Urothelium cell line (cell line): ENCODE data around the gene RIMKLA.

Source experiments
- DNase-seq: peaks from one replicate; pipeline ENCODE4 v3.0.0; 2011; ENCODE audit warnings: low spot score, mixed read lengths
- FAIRE-seq: peaks from 2 replicates; lab custom pipeline; 2011; peaks lifted over from hg19 to GRCh38; lab: Jason Lieb, UNC

Gene RIMKLA

DNA sequence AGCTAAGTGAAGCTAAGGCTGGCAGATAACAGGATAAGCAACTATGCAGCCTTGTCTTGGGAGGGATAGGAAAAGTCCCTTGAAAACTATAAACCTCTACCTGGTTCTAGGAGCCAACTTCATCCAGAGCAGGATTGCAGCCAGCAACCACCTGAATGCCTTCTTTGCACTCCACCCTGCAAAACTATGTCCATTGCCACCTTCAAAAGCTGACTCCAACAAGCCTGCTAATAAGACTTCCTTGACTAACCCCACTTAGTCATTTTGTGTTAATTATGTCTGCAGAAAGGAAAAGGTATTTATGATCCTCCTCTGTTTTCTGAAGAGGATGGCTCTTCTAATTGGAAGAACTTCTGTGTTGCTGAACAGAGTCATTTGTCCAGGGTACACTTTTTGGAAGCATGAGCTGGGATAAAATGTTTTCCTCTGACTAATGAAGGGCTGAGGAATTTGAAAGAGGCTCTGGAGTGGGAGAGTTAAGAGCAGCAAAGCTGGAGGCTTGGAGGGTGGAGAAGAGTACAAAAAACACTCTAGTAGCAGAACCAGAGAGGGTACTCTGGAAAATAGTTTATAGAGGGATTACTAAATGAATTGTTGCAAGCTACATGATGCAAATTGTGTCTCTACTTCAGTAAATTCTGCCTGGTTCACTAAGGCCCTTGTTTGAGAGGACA, 9.6 kb upstream of the RIMKLA start:
- no peak for DNase-seq
- no peak for FAIRE-seq

DNA sequence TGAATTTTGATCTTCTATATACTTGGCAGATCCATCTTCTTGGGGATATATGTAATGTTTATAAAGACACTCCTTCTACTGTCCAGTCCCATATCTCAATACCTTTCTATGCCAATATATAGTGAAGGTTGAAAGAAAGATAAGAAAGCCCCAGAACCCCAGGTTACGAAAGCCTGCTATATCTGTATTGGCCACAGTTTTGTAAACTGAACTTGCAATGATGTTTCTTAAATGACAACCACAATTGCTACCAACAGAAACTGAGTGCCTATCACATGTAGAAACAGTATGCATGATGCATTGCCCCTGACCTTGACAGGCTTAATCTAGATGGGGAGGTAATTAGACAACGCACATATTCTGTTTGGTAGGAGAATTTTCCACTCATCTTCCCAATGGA, 7.8 kb upstream of the RIMKLA start:
- FAIRE-seq (peak; percentile 50), DNase-seq (no peak)

DNA sequence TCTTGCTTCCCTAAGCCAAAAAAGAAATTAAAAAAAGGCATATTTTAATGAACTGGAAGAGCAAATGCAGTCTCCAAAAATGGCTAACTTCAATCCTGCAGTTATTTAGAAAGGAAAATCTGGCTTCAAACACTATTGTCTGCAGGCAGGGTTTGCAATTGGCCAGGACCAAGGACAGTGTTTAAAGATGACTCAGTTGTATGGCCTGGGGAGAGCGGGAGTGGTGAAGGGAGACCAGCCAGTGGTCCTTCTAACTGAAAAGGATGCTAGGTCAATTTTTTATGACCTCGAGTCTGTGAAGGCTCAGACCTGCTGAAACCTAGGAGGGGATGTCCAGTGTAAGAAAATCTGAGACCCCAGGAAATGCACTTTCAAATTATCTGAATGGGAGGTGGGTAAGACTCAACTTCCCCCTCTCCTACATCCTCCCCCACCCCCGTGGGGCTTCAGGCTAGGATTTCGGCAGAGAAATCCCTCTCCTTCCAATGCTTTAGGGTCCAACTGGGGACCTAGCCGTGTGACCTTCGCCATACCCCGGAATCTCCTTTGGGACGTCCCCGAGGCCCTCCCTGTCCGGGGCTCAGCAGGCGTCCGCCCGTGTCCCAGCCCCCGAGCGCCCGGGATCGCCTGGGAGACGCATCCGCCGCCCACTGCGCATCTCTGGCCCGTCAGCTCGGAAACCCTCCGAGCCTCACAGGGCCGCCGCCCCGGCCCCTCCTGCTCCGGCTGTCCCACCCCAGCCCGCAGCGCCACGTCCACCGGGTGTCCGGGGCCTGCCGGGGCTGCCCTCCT, 602 bp upstream of the RIMKLA start:
- DNase-seq (peak; percentile 79), FAIRE-seq (peak; percentile 53)

DNA sequence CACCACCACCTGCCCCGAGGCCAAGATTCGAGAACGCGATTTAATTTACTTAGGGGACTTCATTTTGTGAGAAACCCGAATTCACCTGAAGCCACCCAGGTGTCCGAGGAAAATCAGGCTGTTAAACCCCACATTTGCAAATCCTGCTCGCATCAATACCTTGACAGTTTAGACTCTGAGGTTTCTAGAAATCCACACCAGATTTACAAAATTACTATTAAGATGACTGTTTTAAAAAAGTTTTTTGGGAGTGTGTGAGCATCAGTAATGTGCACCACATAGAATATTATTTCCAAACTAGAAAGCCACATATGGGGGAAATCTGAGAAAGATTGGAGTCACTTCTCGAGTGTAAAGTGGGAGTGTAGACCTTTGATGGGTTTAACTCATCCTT, 685 bp downstream of the RIMKLA start:
- FAIRE-seq = no peak
- no peak for DNase-seq

DNA sequence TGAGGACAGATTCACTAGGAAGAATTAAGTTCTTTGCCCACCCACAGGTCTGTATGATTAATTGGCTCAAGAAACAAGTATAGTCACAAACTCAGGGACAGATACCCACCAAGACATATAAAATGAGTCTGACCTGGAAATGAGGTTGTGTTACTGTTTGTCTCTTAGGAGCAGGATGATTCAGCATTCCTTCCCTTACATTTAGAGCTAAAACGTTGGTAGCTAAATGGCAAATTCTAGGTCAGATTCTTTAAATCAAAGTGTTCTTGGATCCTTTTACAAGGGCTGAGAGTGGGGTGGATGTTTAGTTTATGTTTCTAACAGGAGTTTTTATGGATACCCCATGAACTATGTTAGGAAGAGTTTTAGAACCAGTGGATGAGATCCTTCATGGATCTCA, 4.7 kb downstream of the RIMKLA start:
- DNase-seq (no peak), FAIRE-seq (no peak)

DNA sequence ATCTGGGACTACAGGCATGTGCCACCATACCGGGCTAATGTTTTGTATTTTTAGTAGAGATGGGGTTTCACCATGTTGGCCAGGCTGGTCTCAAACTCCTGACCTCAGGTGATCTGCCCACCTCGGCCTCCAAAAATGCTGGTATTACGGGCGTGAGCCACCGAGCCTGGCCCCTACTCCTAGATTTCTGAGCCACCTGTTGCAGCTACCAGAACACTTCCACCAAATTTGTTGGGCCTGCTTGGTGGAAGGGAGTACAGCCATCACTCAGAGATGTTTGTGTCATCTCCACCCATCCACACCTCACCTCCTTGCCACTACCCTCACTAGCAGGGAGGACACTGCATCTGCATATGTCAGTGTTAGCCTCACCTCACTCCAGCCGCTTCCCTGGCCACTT, 5.5 kb downstream of the RIMKLA start:
- FAIRE-seq = no peak
- no peak for DNase-seq

DNA sequence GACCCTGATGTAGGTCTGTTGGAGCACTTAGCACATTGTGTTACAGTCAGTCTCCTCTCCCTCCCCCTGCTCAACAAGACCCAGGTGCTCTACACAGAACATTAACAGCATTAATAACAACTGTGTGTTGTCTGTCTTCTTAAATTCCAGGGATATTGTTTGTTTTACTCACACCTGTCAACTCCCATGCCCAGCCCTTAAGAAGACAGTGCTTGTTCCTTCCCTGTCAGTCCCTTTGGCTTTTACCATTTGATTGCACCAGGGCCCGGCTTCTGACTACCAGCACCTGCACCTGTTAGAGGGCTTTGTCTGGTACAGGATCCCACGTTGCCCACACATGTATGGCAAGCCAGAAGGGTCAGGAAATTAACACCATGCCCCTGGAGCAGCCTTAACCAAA, 11.7 kb downstream of the RIMKLA start:
- FAIRE-seq = no peak
- no peak for DNase-seq

DNA sequence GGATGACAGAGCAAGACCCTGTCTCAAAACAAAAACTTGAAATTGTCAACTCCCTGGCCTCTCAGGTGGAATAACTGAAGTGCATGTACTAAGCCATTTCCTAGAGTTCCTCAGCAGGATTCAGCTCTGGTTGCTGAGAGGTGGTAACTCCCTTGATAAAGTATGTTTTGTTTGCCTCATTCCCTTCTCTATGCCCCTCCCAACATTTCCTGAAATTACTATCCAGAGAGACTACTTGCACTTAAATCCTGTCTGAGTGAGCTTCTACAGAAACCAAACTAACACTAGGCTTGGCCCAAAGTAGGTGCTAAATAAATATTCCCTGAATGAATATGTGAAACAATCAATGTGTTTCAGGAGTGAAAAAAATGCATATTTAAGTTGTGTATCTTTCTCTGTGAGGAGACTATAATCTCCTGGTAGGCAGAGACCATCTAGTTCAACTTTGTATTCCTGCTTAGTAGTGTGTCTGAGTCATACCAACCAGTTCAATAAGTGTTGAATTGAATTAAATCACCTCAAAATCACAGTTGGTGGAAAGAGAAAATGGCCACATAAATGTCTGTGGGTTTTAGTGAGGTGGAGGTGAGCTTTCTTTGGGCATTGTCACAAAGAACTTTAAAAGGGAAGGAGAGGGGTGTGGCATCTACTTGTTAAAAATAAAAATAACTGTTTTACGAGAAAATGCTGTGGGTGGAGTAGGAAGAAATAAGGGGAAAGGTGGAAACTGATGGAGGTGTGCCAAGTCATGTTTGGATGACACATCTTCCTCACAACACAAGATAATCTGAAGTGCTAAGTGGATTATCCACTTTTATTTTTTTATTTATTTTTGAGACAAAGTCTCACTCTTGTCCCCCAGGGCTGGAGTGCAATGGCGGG, 12.6 kb downstream of the RIMKLA start:
- FAIRE-seq (peak; percentile 53), DNase-seq (no peak)

DNA sequence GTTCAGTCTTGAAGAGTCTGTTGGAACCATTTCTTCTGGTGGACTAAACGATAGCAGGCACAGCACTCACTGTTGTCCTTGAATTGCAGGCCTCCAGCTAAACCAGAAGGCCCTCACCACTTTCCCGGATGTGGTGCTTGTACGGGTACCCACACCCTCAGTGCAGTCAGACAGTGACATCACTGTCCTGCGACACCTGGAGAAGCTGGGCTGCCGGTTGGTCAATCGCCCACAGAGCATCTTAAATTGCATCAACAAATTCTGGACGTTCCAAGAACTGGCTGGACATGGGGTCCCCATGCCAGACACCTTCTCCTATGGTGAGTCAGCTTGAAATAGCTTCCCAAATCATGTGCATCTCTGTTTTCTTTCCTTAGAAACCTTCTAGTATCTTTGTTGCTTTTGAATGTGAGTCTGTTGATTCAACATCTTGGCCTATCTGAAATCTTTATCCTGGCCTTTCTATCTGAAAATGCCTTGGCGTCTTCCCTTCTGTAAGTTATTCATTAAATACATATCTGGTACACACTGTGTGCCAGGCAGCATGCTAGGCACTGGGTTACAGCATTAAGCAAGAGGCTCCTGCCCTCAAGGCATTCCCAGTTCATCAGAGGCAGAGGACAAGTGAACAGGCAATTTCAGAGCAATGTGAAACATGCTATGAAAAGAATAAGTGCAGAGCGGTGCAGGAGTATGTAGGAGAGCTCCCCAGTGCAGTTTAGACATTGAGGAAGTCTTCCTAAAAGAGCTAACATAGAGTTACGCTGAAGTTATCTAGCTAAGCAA, 18.9 kb downstream of the RIMKLA start:
- no peak for DNase-seq
- FAIRE-seq = no peak

DNA sequence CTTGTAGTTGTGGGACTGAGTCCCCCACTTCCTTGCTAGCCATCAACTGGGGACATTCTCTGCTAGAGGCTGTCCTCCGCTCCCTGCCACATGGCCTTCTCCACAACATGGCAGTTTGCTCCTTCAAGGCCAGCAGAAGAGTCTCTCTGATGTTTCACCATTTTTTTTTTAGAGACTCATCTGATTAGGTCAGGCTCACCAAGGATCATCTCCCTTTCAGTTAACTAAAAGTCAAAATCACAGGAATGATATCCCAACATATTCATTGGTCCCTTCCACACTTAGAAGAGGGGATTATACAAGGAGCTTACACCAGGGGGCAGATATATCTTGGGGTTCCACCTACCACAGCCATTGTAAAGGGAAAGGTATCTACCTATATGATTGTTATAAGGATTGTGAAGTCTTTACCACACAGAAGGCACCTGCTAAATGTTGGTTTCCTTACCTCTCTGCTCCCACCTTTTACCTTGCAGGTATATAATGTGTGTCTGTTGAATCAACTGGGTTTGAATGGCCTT, 23.3 kb downstream of the RIMKLA start:
- FAIRE-seq = no peak
- no peak for DNase-seq

DNA sequence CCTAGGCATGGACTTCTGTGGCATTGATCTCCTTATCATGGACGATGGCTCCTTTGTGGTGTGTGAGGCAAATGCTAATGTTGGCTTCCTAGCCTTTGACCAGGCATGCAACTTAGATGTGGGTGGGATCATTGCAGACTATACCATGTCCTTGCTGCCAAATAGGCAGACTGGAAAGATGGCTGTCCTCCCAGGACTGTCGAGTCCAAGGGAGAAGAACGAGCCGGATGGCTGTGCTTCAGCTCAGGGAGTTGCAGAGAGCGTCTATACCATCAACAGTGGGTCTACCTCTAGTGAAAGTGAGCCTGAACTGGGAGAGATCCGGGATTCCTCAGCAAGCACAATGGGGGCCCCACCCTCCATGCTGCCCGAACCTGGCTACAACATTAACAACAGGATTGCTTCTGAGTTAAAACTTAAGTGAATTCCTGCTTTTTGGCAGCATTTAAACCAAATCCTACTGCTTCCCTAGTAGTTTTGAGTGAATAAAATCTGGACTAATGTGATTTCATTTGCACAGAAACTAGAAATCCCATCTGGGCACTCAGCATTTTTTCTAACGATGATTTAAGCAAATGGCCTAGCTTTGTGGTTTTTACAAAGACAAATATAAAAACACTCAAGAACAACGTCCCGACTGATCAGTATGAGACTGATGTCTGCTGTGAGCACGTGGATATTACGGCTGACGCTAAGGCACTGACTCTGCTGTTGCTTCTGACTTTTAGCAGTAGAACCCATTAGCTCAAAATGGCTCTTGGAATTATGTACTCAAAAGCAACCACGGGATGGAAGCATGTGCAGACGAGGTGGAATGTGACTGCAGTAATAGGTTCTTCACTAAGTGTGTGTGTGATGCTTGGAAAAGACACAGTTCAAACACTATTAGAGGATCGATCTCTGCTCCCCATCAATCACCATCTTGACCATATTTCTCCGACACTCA, 34.2 kb downstream of the RIMKLA start:
- FAIRE-seq (peak; percentile 62), DNase-seq (no peak)

DNA sequence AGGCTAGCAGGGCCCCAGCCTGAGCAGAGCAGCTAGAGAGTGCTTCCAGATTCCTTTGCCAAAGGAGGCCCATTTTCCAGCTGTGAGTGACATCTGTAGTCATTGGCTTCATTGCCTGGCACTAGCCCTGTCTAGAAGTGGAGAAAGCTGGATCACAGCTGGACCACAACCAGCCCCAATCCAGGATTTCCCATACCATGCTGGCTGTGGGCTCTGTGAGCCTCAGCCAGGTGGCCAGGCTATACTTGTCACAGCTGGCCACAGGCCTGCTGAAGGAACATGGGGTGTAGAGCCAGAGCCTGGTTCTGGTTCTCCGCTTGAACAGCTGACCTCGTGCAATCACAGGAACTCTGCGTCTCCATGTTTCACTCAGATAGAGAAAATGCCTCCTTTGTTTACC, 36.6 kb downstream of the RIMKLA start:
- FAIRE-seq (no peak), DNase-seq (no peak)

DNA sequence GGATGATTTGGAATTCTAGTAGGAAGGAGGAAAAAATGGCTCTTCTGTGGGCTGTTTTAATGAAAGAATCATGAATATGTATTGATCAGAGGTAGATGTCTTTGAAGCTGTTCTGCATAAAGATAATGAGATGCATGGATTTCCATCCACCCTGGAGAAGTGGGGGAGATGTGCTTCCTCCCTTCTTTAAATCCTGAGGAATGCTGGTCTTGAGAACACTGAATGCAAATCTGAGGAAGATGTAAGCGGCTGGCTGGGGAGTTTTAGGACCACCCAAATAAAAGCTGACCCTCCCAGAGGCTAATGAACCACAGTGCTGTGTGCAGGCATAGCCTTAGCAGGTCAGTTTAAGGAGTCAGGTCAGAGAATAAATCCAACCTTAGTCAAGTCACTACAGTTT, 37.9 kb downstream of the RIMKLA start:
- FAIRE-seq = no peak
- no peak for DNase-seq

DNA sequence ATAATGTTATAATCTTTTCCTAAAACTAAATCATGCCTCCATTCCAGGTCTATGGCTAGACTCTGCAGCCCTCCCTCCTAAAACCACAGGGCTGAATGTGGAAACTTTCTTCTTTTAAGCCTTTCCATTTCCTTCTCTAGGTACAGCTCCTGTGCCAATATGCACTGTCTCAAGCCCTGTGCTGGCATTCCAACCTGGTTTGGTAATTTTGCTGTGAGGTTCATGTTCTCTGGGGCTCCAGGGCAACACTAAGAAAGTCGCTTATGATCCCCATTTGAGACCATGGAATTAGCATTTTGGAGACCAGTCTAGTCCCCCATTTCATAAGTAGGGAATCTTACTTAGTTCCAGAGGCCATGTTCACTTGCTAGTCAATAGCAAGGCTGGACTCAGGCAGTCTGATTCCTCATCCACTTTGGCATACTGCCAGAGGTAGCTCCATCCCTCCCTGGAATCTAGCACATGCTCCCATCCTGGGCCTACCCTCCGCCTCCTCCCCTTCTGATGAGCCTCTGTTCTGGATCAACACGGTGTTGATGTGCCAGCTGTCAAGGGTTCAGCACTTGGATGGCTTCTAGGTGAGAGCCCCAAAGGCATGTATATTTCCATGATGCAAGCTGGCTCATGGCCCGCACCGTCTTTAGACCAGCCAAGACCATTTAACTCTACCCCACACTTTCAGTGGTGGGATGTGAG, 38.7 kb downstream of the RIMKLA start:
- DNase-seq (peak; percentile 21), FAIRE-seq (no peak)

DNA sequence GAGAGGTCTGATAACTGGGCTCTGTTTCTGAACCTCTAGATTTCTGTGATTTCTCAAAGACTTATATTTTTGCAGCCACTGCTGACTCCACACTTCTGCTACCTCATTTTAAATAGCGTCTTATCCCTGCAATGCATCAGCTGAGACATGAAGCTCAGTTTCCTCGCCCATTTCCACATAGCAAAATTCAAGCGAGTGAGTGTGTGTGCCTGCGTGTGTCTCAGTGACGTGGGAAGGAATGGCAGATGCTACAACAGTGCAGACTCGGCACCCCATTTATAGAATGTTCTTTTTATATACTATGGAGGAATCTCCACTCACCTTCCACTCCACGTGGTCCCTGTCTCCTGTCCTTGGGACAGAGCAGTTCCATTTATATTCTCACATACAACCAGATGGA, 39.5 kb downstream of the RIMKLA start:
- DNase-seq (no peak), FAIRE-seq (peak; percentile 23)

DNA sequence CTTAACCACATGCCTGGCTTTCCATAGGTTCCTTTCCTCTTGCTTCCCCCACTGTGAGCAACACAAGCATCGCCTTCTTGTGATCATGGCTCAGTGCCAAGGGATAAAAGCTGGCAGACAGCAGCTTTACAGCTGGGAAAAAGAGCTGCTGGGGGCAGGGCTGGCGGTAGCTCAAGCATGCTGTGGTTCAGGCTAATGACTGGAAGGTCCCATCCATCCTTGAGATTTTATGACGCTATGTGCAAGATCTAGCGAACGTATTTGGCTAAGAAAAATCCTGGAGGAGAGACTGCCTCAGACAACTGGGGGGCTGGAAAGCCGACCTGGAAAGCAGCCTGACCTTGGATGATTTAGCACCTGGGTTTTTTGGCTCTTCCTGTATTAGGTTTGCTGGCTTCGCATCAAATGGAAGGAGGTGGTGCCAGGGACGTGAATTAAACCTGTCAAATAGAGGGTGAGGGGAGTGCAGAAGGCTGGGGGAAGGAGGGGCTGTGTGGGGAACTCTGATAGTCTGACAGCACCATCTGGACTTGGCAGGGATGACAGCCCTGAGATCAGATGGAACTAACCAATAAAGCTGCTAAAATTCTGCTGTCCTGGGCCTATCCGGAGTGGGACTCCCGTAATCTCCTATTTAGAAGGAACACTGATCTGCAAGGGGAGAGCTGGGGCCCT, 40.5 kb downstream of the RIMKLA start:
- DNase-seq = peak; percentile 85
- no peak for FAIRE-seq

DNA sequence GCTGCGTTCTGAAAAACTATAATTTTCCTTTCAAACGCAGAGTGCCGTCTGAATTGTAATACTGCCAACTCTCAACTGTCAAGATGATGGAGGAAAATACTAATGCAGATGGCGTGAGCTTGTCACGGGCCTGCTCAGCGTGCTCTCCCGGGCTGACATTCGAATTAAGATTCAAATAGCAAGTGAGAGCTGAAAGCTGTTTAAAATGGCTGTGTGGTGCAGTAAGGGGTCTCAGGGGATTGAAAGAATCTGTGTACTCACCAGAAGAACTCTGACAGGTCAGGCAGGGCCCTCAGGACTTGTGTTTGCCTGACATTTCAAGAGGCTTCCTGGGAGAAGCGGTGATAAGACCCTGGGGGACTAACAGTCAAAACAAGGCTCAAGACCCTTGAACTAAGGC, 42.1 kb downstream of the RIMKLA start:
- no peak for DNase-seq
- FAIRE-seq = no peak

DNA sequence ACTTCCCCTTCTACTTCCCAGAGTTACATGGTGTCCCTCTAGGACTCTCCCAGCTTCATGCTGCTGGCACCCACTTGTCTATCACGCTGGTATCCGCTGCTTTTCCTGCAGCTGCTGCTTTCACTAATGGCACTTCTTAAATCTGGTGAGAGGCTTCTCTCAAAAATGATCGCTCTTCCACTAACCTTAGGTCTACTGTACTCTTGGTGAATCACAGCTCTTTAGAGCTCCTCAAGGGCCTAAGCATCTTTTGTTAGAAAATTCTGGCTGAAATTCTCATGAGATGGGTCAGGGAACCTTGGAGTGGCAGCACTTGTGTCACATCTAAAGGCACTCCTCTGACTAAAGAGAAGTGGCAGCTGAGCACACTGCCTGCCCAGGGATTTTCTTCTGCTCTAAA, 43.1 kb downstream of the RIMKLA start:
- DNase-seq (no peak), FAIRE-seq (no peak)
